Vagina (tissue), 2 donors: ENCODE data around the gene RNF187.

Experiments
- POLR2A ChIP-seq, 2 donors: fragments of 450-650 bp; IDR thresholded peaks; one replicate each; pipeline ENCODE4 v1.6.1; 2017; ENCODE audit warnings: antibody characterized with exemption in 2 of 2, mild to moderate bottlenecking in 2 of 2, moderate library complexity in 2 of 2
- POLR2AphosphoS5 ChIP-seq, 2 donors: sonication (generic); formaldehyde crosslinking; IDR thresholded peaks; one replicate each; pipeline ENCODE4 v1.9.0; 2017; ENCODE audit warnings: antibody characterized with exemption in 2 of 2, mild to moderate bottlenecking in 2 of 2, low read depth in 1 of 2; ENCODE audit not compliant: insufficient read depth in 1 of 2
- TF ChIP-seq, protein P1 (sequence below), 3 experiments: fragments of 450-650 bp in 2 of 3; fragments of 200-600 bp in 1 of 3; sonication (generic) in 1 of 3; IDR thresholded peaks; one replicate each; pipeline ENCODE4 v1.5.1; 2017 to 2019; ENCODE audit warnings: antibody characterized with exemption in 3 of 3, mild to moderate bottlenecking in 2 of 3, moderate library complexity in 2 of 3

DNA sequence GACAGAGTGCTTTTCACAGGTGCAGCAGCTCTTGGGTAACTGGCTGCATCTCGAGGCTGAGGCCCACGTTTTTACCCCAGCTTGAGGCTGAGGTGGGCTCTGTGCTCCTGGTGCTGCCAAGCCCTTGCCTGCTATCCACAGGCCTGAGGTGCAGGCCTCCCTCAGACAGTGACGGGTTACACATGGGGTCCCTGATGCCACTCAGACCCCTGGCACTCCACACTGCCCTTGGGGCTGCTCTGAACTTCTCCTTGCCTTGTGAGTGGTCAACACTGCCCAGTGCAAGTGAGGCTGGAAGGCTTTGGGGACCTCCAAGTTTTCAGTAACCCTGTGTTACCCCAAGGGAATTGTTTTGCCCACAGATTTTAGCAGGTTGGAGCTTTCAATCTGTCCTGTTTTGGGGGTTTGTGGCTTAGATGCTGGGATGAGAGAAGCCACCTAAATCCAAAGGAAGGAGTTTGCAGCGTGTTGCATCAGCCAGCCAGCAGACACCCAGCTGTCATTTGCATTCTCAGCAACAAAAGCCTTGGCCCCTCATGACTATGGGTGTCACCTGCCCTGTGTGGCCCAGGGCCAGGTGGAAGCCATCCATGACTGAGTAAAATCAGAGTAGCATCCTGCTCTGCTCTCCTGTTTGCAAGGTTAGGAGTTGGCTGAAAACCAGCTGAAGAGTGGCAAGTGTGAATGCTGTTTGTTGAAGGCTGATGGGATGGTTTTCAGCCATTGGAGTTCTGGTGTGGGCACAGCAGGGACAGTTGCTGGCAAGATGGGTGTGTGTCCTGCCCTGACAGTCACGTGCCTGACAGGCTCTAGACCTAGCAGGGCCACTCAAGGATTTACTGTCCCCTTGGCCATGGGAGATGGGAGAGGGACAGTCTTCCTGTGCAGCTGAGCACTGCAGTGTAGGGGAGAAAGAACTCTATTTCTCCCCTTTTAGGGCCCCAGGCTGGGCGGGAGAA, 3.2 kb downstream of the RNF187 start:
- TF ChIP-seq, protein P1, sequence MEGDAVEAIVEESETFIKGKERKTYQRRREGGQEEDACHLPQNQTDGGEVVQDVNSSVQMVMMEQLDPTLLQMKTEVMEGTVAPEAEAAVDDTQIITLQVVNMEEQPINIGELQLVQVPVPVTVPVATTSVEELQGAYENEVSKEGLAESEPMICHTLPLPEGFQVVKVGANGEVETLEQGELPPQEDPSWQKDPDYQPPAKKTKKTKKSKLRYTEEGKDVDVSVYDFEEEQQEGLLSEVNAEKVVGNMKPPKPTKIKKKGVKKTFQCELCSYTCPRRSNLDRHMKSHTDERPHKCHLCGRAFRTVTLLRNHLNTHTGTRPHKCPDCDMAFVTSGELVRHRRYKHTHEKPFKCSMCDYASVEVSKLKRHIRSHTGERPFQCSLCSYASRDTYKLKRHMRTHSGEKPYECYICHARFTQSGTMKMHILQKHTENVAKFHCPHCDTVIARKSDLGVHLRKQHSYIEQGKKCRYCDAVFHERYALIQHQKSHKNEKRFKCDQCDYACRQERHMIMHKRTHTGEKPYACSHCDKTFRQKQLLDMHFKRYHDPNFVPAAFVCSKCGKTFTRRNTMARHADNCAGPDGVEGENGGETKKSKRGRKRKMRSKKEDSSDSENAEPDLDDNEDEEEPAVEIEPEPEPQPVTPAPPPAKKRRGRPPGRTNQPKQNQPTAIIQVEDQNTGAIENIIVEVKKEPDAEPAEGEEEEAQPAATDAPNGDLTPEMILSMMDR (IDR thresholded peaks at IDR 0.05): no peak
- TF ChIP-seq POLR2A (IDR thresholded peaks at IDR 0.05) (no peak), POLR2AphosphoS5 (IDR thresholded peaks at IDR 0.05; ENCODE audit: insufficient read depth in 1 of 2, low read depth in 1 of 2) (no peak)
